ENCODE data around the gene PLEKHH3.

GRCh38 chr17:42655528-42655927, 21.3 kb downstream of the PLEKHH3 start:
- no peak for TF ChIP-seq EZH2phosphoT487 (IDR thresholded peaks at IDR 0.05; ENCODE audit: low read depth)
- TF ChIP-seq, protein P1, sequence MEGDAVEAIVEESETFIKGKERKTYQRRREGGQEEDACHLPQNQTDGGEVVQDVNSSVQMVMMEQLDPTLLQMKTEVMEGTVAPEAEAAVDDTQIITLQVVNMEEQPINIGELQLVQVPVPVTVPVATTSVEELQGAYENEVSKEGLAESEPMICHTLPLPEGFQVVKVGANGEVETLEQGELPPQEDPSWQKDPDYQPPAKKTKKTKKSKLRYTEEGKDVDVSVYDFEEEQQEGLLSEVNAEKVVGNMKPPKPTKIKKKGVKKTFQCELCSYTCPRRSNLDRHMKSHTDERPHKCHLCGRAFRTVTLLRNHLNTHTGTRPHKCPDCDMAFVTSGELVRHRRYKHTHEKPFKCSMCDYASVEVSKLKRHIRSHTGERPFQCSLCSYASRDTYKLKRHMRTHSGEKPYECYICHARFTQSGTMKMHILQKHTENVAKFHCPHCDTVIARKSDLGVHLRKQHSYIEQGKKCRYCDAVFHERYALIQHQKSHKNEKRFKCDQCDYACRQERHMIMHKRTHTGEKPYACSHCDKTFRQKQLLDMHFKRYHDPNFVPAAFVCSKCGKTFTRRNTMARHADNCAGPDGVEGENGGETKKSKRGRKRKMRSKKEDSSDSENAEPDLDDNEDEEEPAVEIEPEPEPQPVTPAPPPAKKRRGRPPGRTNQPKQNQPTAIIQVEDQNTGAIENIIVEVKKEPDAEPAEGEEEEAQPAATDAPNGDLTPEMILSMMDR (IDR thresholded peaks at IDR 0.05; ENCODE audit: low read depth, low read length), result no peak
